GM23338 (cell line): ENCODE results near the gene SIL1. TPM values are rescaled to one million over a fixed set of nuclear protein-coding genes. Genes with fewer than 3 reads are reported as not detected.

Source experiments
- ATAC-seq: fragments of 200-7000 bp; cut with Tn5 transposase; 3 replicates; pipeline ENCODE4 v1.9.1; 2020
- DNase-seq: peaks from one replicate; pipeline ENCODE4 v3.0.0-alpha.2; 2015; ENCODE audit warnings: low spot score
- H2AFZ ChIP-seq: fragments of 200-600 bp; sonication (generic); 2 replicates; pipeline ENCODE4 v1.8.0; 2016; ENCODE audit warnings: antibody characterized with exemption, mild to moderate bottlenecking, moderate library complexity
- H3F3A ChIP-seq: fragments of 200-600 bp; sonication (generic); replicated peaks from 2 replicates; pipeline ENCODE4 v1.8.0; 2017; ENCODE audit warnings: antibody characterized with exemption, mixed run types, low read depth
- H3K27ac ChIP-seq: fragments of 200-600 bp; sonication (generic); 2 replicates; pipeline ENCODE4 v1.6.1; 2016; ENCODE audit warnings: low read depth
- H3K27me3 ChIP-seq: fragments of 200-600 bp; sonication (generic); 2 replicates; pipeline ENCODE4 v1.8.0; 2016; ENCODE audit warnings: mild to moderate bottlenecking, mixed run types, moderate library complexity; ENCODE audit not compliant: insufficient read depth
- H3K36me3 ChIP-seq: fragments of 200-600 bp; sonication (generic); 2 replicates; pipeline ENCODE4 v1.8.0; 2016; ENCODE audit warnings: mild to moderate bottlenecking; ENCODE audit not compliant: insufficient read depth
- H3K4me1 ChIP-seq: fragments of 200-600 bp; sonication (generic); 2 replicates; pipeline ENCODE4 v1.8.0; 2016; ENCODE audit warnings: mild to moderate bottlenecking, moderate library complexity; ENCODE audit not compliant: insufficient read depth
- H3K4me2 ChIP-seq: fragments of 200-600 bp; sonication (generic); 2 replicates; pipeline ENCODE4 v1.7.1; 2017; ENCODE audit warnings: mixed run types
- H3K4me3 ChIP-seq: fragments of 200-600 bp; sonication (generic); 2 replicates; pipeline ENCODE4 v1.6.1; 2016; ENCODE audit warnings: mixed run types
- H3K79me2 ChIP-seq: fragments of 200-600 bp; sonication (generic); replicated peaks from 2 replicates; pipeline ENCODE4 v1.8.0; 2017; ENCODE audit warnings: mild to moderate bottlenecking; ENCODE audit not compliant: insufficient read depth
- H3K9me2 ChIP-seq: fragments of 200-600 bp; sonication (generic); 2 replicates; pipeline ENCODE4 v1.8.0; 2017; ENCODE audit not compliant: insufficient read depth
- H4K20me1 ChIP-seq: fragments of 200-600 bp; sonication (generic); replicated peaks from 2 replicates; pipeline ENCODE4 v1.8.0; 2017; ENCODE audit warnings: mild to moderate bottlenecking; ENCODE audit not compliant: insufficient read depth
- H3K27ac Mint-ChIP-seq: 2 replicates; pipeline ENCODE4 v1.8.0; 2020; ENCODE audit warnings: inconsistent platforms, mild to moderate bottlenecking, moderate library complexity, mixed read lengths
- H3K27me3 Mint-ChIP-seq: 3 replicates; pipeline ENCODE4 v1.8.0; 2022; ENCODE audit warnings: low read depth, mild to moderate bottlenecking, moderate library complexity, mixed read lengths, inconsistent platforms; ENCODE audit not compliant: insufficient read depth, poor library complexity
- H3K36me3 Mint-ChIP-seq: 3 replicates; pipeline ENCODE4 v1.8.0; 2021; ENCODE audit warnings: low read depth, mild to moderate bottlenecking, inconsistent platforms, moderate library complexity, mixed read lengths
- H3K4me1 Mint-ChIP-seq: 3 replicates; pipeline ENCODE4 v1.8.0; 2020; ENCODE audit warnings: mild to moderate bottlenecking, inconsistent platforms, mixed read lengths
- H3K4me3 Mint-ChIP-seq: 3 replicates; pipeline ENCODE4 v1.8.0; 2021; ENCODE audit warnings: moderate library complexity, mild to moderate bottlenecking, inconsistent platforms, mixed read lengths
- H3K9me3 Mint-ChIP-seq: 3 replicates; pipeline ENCODE4 v1.8.0; 2020; ENCODE audit warnings: moderate library complexity, mild to moderate bottlenecking, inconsistent platforms, mixed read lengths
- CREB1 ChIP-seq: fragments of 250-450 bp; sonication (Bioruptor Pico); IDR thresholded peaks from 2 replicates; pipeline ENCODE4 v1.5.0; 2020; ENCODE audit warnings: low read depth, mild to moderate bottlenecking, moderate library complexity
- EZH2 ChIP-seq: fragments of 200-600 bp; sonication (generic); IDR thresholded peaks from one replicate; pipeline ENCODE4 v1.8.0; 2017; ENCODE audit warnings: antibody characterized with exemption, mild to moderate bottlenecking, low read depth; ENCODE audit not compliant: unreplicated experiment
- JUNB ChIP-seq: IDR thresholded peaks from one replicate; pipeline ENCODE4 v1.6.1; 2016; ENCODE audit warnings: antibody characterized with exemption; ENCODE audit not compliant: unreplicated experiment
- ZNF114 ChIP-seq: fragments of 250-450 bp; sonication (Bioruptor Pico); IDR thresholded peaks from 2 replicates; pipeline ENCODE4 v1.5.0; 2020; ENCODE audit warnings: mild to moderate bottlenecking, moderate library complexity
- ZNF331 ChIP-seq: fragments of 250-450 bp; sonication (Bioruptor Pico); IDR thresholded peaks from 2 replicates; pipeline ENCODE4 v1.5.0; 2020; ENCODE audit warnings: low read depth, mild to moderate bottlenecking, moderate library complexity
- polyA plus RNA-seq: library from polyadenylated mRNA; unstranded; fragments of >200 nt; fragmentation: Nextera tagmentation; extraction: Ambion mirVana; gene quantifications from 2 replicates; pipeline ENCODE4 v1.2.1, GENCODE V29; 2016
- total RNA-seq: library from RNA; depleted of rRNA; stranded (reverse); fragments of >200 nt; shearing (Covaris generic); gene quantifications from 2 replicates; pipeline ENCODE4 v1.2.3, GENCODE V29; 2014
- TF ChIP-seq, protein P1 (sequence below): fragments of 250-450 bp; sonication (Bioruptor Pico); IDR thresholded peaks from 2 replicates; pipeline ENCODE4 v1.5.0; 2020; ENCODE audit warnings: mild to moderate bottlenecking, moderate library complexity
- TF ChIP-seq, protein P2 (sequence below): IDR thresholded peaks from 2 replicates; pipeline ENCODE4 v1.6.1; 2016; ENCODE audit warnings: antibody characterized with exemption

SIL1 gene
- total and polyA plus RNA-seq, 2 experiments from 2014 or later = 5.5 to 5.9 TPM

DNA sequence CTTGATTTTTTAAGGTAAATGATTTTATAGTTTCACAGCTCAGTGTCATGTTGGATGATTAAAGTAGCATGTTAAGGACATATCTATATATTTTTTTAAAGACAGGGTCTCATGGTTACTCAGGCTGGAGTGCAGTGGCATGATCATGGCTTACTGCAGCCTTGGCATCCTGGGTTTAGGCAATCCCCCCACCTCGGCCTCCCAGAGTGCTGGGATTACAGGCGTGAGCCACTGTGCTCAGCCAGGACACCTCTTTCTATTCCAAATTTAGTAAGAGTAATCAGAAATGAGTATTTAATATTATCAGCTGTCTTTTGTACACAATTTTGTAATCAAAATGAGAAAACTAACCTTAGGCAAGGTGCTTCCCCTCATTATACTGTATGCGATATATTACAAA, 284.4 kb downstream of the SIL1 start (continued):
- TF ChIP-seq, protein P1, sequence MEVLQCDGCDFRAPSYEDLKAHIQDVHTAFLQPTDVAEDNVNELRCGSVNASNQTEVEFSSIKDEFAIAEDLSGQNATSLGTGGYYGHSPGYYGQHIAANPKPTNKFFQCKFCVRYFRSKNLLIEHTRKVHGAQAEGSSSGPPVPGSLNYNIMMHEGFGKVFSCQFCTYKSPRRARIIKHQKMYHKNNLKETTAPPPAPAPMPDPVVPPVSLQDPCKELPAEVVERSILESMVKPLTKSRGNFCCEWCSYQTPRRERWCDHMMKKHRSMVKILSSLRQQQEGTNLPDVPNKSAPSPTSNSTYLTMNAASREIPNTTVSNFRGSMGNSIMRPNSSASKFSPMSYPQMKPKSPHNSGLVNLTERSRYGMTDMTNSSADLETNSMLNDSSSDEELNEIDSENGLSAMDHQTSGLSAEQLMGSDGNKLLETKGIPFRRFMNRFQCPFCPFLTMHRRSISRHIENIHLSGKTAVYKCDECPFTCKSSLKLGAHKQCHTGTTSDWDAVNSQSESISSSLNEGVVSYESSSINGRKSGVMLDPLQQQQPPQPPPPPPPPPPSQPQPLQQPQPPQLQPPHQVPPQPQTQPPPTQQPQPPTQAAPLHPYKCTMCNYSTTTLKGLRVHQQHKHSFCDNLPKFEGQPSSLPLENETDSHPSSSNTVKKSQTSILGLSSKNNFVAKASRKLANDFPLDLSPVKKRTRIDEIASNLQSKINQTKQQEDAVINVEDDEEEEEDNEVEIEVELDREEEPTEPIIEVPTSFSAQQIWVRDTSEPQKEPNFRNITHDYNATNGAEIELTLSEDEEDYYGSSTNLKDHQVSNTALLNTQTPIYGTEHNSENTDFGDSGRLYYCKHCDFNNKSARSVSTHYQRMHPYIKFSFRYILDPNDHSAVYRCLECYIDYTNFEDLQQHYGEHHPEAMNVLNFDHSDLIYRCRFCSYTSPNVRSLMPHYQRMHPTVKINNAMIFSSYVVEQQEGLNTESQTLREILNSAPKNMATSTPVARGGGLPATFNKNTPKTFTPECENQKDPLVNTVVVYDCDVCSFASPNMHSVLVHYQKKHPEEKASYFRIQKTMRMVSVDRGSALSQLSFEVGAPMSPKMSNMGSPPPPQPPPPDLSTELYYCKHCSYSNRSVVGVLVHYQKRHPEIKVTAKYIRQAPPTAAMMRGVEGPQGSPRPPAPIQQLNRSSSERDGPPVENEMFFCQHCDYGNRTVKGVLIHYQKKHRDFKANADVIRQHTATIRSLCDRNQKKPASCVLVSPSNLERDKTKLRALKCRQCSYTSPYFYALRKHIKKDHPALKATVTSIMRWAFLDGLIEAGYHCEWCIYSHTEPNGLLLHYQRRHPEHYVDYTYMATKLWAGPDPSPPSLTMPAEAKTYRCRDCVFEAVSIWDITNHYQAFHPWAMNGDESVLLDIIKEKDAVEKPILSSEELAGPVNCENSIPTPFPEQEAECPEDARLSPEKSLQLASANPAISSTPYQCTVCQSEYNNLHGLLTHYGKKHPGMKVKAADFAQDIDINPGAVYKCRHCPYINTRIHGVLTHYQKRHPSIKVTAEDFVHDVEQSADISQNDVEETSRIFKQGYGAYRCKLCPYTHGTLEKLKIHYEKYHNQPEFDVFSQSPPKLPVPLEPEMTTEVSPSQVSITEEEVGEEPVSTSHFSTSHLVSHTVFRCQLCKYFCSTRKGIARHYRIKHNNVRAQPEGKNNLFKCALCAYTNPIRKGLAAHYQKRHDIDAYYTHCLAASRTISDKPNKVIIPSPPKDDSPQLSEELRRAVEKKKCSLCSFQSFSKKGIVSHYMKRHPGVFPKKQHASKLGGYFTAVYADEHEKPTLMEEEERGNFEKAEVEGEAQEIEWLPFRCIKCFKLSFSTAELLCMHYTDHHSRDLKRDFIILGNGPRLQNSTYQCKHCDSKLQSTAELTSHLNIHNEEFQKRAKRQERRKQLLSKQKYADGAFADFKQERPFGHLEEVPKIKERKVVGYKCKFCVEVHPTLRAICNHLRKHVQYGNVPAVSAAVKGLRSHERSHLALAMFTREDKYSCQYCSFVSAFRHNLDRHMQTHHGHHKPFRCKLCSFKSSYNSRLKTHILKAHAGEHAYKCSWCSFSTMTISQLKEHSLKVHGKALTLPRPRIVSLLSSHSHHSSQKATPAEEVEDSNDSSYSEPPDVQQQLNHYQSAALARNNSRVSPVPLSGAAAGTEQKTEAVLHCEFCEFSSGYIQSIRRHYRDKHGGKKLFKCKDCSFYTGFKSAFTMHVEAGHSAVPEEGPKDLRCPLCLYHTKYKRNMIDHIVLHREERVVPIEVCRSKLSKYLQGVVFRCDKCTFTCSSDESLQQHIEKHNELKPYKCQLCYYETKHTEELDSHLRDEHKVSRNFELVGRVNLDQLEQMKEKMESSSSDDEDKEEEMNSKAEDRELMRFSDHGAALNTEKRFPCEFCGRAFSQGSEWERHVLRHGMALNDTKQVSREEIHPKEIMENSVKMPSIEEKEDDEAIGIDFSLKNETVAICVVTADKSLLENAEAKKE (CRISPR knock-in tag) = no peak
- TF ChIP-seq JUNB (no peak), CREB1 (no peak)

DNA sequence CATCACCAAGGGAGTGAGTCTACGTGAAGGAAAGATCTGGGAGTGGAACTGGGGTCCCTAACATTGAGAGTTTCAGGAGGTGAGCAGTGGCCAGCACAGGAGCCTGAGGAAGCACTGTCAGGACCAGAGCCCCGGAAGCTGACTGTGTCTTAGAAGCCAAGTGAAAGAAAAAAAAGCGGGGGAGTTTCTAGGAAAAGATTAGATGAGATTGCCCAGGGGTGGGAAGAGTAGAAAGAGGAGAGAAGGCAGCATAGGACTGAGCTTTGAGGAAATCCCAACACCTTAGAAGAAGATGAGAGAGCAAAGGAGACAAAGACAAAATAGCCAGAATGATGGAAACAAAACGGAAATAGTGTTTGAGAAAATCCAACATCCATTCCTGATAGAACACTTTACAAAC, 286.1 kb downstream of the SIL1 start:
- Histone ChIP-seq H3K36me3 (no peaks in the 10 kb centered on the region), H3K27me3 (no peaks in the 10 kb centered on the region), H2AFZ (no peak overlapping the region), H3K4me3 (no peak overlapping the region), H3K4me2 (no peak overlapping the region), H3F3A (no peaks in the 10 kb centered on the region), H3K79me2 (no peaks in the 10 kb centered on the region; the same call in 1 of the 2 replicates), H4K20me1 (peaks cover 5% of the 10 kb centered on the region; the same call in 1 of the 2 replicates), H3K9me2 (no peaks in the 10 kb centered on the region), H3K4me1 (no peaks in the 10 kb centered on the region), H3K27ac (no peak overlapping the region)
- Mint-ChIP-seq H3K9me3 (no peaks in the 10 kb centered on the region), H3K4me3 (no peak overlapping the region), H3K27me3 (peaks cover 3% of the 10 kb centered on the region), H3K4me1 (peaks cover 3% of the 10 kb centered on the region), H3K36me3 (peaks cover 21% of the 10 kb centered on the region; the same call in 2 of the 3 replicates), H3K27ac (no peak overlapping the region)
- TF ChIP-seq ZNF114 (CRISPR knock-in tag) (no peak), EZH2 (no peak), ZNF331 (CRISPR knock-in tag) (no peak)
- TF ChIP-seq, protein P2, sequence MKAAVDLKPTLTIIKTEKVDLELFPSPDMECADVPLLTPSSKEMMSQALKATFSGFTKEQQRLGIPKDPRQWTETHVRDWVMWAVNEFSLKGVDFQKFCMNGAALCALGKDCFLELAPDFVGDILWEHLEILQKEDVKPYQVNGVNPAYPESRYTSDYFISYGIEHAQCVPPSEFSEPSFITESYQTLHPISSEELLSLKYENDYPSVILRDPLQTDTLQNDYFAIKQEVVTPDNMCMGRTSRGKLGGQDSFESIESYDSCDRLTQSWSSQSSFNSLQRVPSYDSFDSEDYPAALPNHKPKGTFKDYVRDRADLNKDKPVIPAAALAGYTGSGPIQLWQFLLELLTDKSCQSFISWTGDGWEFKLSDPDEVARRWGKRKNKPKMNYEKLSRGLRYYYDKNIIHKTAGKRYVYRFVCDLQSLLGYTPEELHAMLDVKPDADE = no peak
- ATAC-seq (no peak; the same call in 2 of the 3 replicates), DNase-seq (no peak)
